Endothelial cell of umbilical vein (primary cell): ENCODE measurements around the gene DLX1. TPM values are rescaled to one million over a fixed set of nuclear protein-coding genes. Genes with fewer than 3 reads are reported as not detected.

ENCODE experiments used
- BruUV-seq: library from RNA; stranded (reverse); fragments of 400-500 nt; replicated peaks from 2 replicates; lab custom pipeline; 2021; lab: Mats Ljungman, UMichigan
- CTCF ChIA-PET: fragments of 300-600, 350-600 bp; sonication (Branson Sonifier 250); formaldehyde crosslinking; loops from one replicate; lab custom pipeline; 2021; ENCODE audit warnings: antibody characterized with exemption, inconsistent platforms; lab: Charles Lee
- POLR2A ChIA-PET: fragments of 300-600, 350-600 bp; sonication (Branson Sonifier 250); formaldehyde crosslinking; loops from one replicate; lab custom pipeline; 2021; ENCODE audit warnings: antibody characterized with exemption, inconsistent platforms; lab: Charles Lee
- DNase-seq: peaks from one replicate; pipeline ENCODE4 v3.0.0-alpha.2; 2011; ENCODE audit warnings: low read depth, low spot score
- FAIRE-seq: peaks from 2 replicates; lab custom pipeline; 2011; peaks lifted over from hg19 to GRCh38; lab: Jason Lieb, UNC
- H2AFZ ChIP-seq: 2 replicates; pipeline ENCODE4 v1.6.0; 2012; ENCODE audit warnings: low read depth, low read length, control low read depth, inconsistent platforms
- H3K27ac ChIP-seq: 2 replicates; pipeline ENCODE4 v1.5.1; 2011; ENCODE audit warnings: low read depth, mild to moderate bottlenecking, control low read depth, low read length, moderate library complexity; ENCODE audit not compliant: insufficient read depth
- H3K27me3 ChIP-seq, 2 experiments: 2 replicates each; pipeline versions ENCODE4 v1.6.0 to v1.6.1; 2011; ENCODE audit warnings: low read length in 2 of 2, mixed read lengths in 1 of 2; ENCODE audit not compliant: control insufficient read depth in 2 of 2, insufficient read depth in 2 of 2
- H3K36me3 ChIP-seq, 2 experiments: 2 replicates in 1 of 2; 3 replicates in 1 of 2; pipeline ENCODE4 v1.5.1; 2011; ENCODE audit warnings: low read length in 2 of 2, mild to moderate bottlenecking in 1 of 2, moderate library complexity in 1 of 2; ENCODE audit not compliant: control insufficient read depth in 2 of 2, insufficient read depth in 2 of 2; ENCODE audit errors: extremely low read depth in 1 of 2
- H3K4me1 ChIP-seq: 3 replicates; pipeline ENCODE4 v1.5.1; 2011; ENCODE audit warnings: mild to moderate bottlenecking, low read length; ENCODE audit not compliant: control insufficient read depth, insufficient read depth; ENCODE audit errors: extremely low read depth
- H3K4me2 ChIP-seq: 2 replicates; pipeline ENCODE4 v1.6.1; 2011; ENCODE audit warnings: low read length, control low read depth, mixed read lengths; ENCODE audit not compliant: insufficient read depth
- H3K4me3 ChIP-seq, 3 experiments: fragments of 200-600 bp in 1 of 3; sonication (generic), shearing (Covaris generic) in 1 of 3; replicated peaks in 1 of 3; 2 replicates each; pipeline ENCODE4 v1.5.1; 2011 to 2016; ENCODE audit warnings: control low read depth in 3 of 3, low read length in 3 of 3, mild to moderate bottlenecking in 2 of 3, inconsistent platforms in 1 of 3, low read depth in 1 of 3, moderate library complexity in 1 of 3; ENCODE audit not compliant: insufficient read depth in 1 of 3
- H3K79me2 ChIP-seq: 2 replicates; pipeline ENCODE4 v1.6.0; 2012; ENCODE audit warnings: low read length, inconsistent platforms; ENCODE audit not compliant: control insufficient read depth, insufficient read depth
- H3K9ac ChIP-seq: replicated peaks from 2 replicates; pipeline ENCODE3; 2011; ENCODE audit warnings: low read length, control low read depth; ENCODE audit not compliant: insufficient read depth; ENCODE audit errors: extremely low read depth
- H3K9me1 ChIP-seq: replicated peaks from 3 replicates; pipeline ENCODE4 v1.6.0; 2011; ENCODE audit warnings: mild to moderate bottlenecking, low read length; ENCODE audit not compliant: control insufficient read depth, insufficient read depth; ENCODE audit errors: extremely low read depth
- H3K9me3 ChIP-seq: replicated peaks from 2 replicates; pipeline ENCODE4 v1.5.1; 2012; ENCODE audit warnings: low read length, inconsistent platforms; ENCODE audit not compliant: control insufficient read depth, insufficient read depth
- H4K20me1 ChIP-seq: replicated peaks from 2 replicates; pipeline ENCODE3; 2011; ENCODE audit warnings: mild to moderate bottlenecking, low read length; ENCODE audit not compliant: control insufficient read depth, insufficient read depth; ENCODE audit errors: extremely low read depth
- EZH2 ChIP-seq: IDR thresholded peaks from 2 replicates; pipeline ENCODE4 v1.6.1; 2012; ENCODE audit warnings: borderline replicate concordance, low read depth, mild to moderate bottlenecking, moderate library complexity, low read length, inconsistent platforms; ENCODE audit not compliant: severe bottlenecking
- FOS ChIP-seq: IDR thresholded peaks from 2 replicates; pipeline ENCODE4 v1.6.1; 2011; ENCODE audit warnings: mild to moderate bottlenecking, low read length, moderate library complexity, borderline replicate concordance; ENCODE audit not compliant: insufficient read depth
- GATA2 ChIP-seq: IDR thresholded peaks from 2 replicates; pipeline ENCODE4 v1.7.0; 2011; ENCODE audit warnings: low read depth, mild to moderate bottlenecking, moderate library complexity, mixed read lengths, low read length; ENCODE audit not compliant: insufficient read length, insufficient read depth
- JUN ChIP-seq: IDR thresholded peaks from 2 replicates; pipeline ENCODE4 v1.6.1; 2011; ENCODE audit warnings: borderline replicate concordance, low read depth; ENCODE audit not compliant: insufficient read length, insufficient read depth
- MYC ChIP-seq: IDR thresholded peaks from one replicate; pipeline ENCODE4 v1.6.1; 2011; ENCODE audit warnings: mild to moderate bottlenecking, low read depth, low read length
- POLR2A ChIP-seq: IDR thresholded peaks from 2 replicates; pipeline ENCODE4 v1.6.1; 2012; ENCODE audit warnings: low read depth, mild to moderate bottlenecking, control low read depth, low read length
- POLR2AphosphoS5 ChIP-seq: IDR thresholded peaks from 2 replicates; pipeline ENCODE4 v1.6.1; 2012; ENCODE audit warnings: low read depth, mild to moderate bottlenecking, control low read depth, low read length, moderate library complexity; ENCODE audit not compliant: insufficient read depth
- dilution Hi-C: fragments of 300-500 bp; cut with MboI; formaldehyde crosslinking; loops from one replicate; pipeline ENCODE4 v1.15.0; 2019; ENCODE audit warnings: low sequenced_read_pairs; ENCODE audit not compliant: extremely low pct_ligation_motif_present
- intact Hi-C: fragments of 100-400 bp; cut with micrococcal nuclease; formaldehyde crosslinking; loops from one replicate; pipeline ENCODE4 v1.10.0; 2022
- polyA plus RNA-seq, 4 experiments: library from polyadenylated mRNA; depleted of rRNA in 3 of 4; stranded (reverse) in 3 of 4; unstranded in 1 of 4; fragments of >200 nt; gene quantifications; 2 replicates each; pipeline versions ENCODE4 v1.2.1 to v1.2.3, GENCODE V29; 2011 to 2012; ENCODE audit warnings: missing spikeins in 1 of 4
- total RNA-seq: library from RNA; stranded (reverse); gene quantifications from 2 replicates; pipeline ENCODE4 v1.2.3, GENCODE V29; 2021
- TF ChIP-seq, protein P1 (sequence below), 2 donors: IDR thresholded peaks; 1 replicate in 1 of 2; 2 replicates in 1 of 2; pipeline ENCODE4 v1.5.1; 2011; ENCODE audit warnings: low read length in 2 of 2, mild to moderate bottlenecking in 2 of 2, moderate library complexity in 2 of 2, control low read depth in 1 of 2, inconsistent platforms in 1 of 2, low read depth in 1 of 2; ENCODE audit not compliant: insufficient read depth in 1 of 2; ENCODE audit errors: extremely low read depth in 1 of 2
- TF ChIP-seq, protein P2 (sequence below): IDR thresholded peaks from 2 replicates; pipeline ENCODE4 v1.6.1; 2011; ENCODE audit not compliant: insufficient read depth, insufficient read length

Gene DLX1
- total and polyA plus RNA-seq, 2 donors (not counting 3 experiments of a cell fraction or from before 2014, with no cell fraction given), result 0.12 TPM; not detected in 1

DNA sequence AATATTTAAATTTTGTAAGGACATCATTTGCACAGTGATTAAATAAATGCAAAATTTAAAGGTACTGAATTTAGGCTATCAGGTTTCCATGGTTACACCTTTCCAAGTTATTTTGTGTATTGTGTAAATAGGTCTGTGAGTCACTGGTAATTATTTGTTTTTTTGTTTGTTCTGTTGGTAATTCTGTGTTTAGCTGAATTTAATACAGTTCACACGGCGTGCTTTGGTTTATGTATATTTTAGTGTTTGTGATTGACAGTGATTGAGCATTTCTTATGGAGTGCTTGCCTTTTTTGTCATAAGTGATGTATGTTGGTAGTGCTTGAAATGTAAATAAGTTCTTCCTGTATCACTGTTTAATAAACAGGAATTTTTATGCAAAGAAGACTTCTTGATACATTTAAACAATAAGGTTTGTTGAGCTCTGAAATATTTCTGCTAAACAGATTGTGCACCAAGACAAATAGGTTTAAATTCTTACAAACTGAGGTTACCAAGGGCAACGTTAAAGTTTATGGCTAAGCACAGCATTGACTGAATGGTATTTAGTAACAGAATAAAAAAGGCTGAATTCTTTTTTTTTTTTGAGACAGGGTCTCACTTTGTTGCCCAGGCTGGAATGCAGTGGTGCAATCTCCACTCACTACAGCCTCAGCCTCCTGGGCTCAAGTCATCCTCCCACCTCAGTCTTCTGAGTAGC, 38.3 kb upstream of the DLX1 start:
- TF ChIP-seq EZH2 (no peak), JUN (no peak), FOS (no peak), POLR2AphosphoS5 (no peak), GATA2 (no peak), POLR2A (no peak), MYC (no peak)
- TF ChIP-seq, protein P1, sequence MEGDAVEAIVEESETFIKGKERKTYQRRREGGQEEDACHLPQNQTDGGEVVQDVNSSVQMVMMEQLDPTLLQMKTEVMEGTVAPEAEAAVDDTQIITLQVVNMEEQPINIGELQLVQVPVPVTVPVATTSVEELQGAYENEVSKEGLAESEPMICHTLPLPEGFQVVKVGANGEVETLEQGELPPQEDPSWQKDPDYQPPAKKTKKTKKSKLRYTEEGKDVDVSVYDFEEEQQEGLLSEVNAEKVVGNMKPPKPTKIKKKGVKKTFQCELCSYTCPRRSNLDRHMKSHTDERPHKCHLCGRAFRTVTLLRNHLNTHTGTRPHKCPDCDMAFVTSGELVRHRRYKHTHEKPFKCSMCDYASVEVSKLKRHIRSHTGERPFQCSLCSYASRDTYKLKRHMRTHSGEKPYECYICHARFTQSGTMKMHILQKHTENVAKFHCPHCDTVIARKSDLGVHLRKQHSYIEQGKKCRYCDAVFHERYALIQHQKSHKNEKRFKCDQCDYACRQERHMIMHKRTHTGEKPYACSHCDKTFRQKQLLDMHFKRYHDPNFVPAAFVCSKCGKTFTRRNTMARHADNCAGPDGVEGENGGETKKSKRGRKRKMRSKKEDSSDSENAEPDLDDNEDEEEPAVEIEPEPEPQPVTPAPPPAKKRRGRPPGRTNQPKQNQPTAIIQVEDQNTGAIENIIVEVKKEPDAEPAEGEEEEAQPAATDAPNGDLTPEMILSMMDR (IDR thresholded peaks at IDR 0.05; ENCODE audit: extremely low read depth in 1 of 2, insufficient read depth in 1 of 2, low read depth in 1 of 2, low read length in 2 of 2), result no peak
- TF ChIP-seq, protein P2, sequence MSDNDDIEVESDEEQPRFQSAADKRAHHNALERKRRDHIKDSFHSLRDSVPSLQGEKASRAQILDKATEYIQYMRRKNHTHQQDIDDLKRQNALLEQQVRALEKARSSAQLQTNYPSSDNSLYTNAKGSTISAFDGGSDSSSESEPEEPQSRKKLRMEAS, result no peak
- no peaks in the 10 kb centered on the region for H3K79me2 ChIP-seq
- no peaks in the 10 kb centered on the region for H3K27me3 ChIP-seq
- no peak overlapping the region for H3K4me2 ChIP-seq
- no peaks in the 10 kb centered on the region for H4K20me1 ChIP-seq
- ChIA-PET CTCF (interaction anchor here (1.0 kb wide), 2 partner anchors 9 to 59 kb away, joined by 3 to 4 read pairs; no protein-coding TSS in a partner anchor), POLR2A (no interaction called here)
- DNase-seq (no peak), FAIRE-seq (no peak)
- H3K9ac ChIP-seq, result no peak overlapping the region
- peaks cover 5% of the 10 kb centered on the region for H3K4me1 ChIP-seq
- intact Hi-C loops (no loop called here), dilution Hi-C loops (no loop called here)
- H2AFZ ChIP-seq, result no peak overlapping the region
- no peaks in the 10 kb centered on the region for H3K9me3 ChIP-seq
- H3K36me3 ChIP-seq, result no peaks in the 10 kb centered on the region
- no TSS peak for BruUV-seq
- no peak overlapping the region for H3K27ac ChIP-seq
- H3K9me1 ChIP-seq, result no peaks in the 10 kb centered on the region
- H3K4me3 ChIP-seq, result no peak overlapping the region
